Parathyroid adenoma (tissue), 2 donors: Measurements from ENCODE around the gene KDM1B.

ENCODE experiments used
- H2AFZ ChIP-seq: fragments of 300-600 bp; sonication (generic); one replicate; pipeline ENCODE4 v1.7.0; 2017; ENCODE audit warnings: antibody characterized with exemption, mild to moderate bottlenecking
- H3K27ac ChIP-seq: fragments of 300-600 bp; sonication (generic); one replicate; pipeline ENCODE4 v1.7.0; 2017
- H3K27me3 ChIP-seq: fragments of 300-600 bp; sonication (generic); one replicate; pipeline ENCODE4 v1.7.0; 2017; ENCODE audit warnings: low read length; ENCODE audit not compliant: control insufficient read depth, insufficient read depth
- H3K36me3 ChIP-seq: fragments of 300-600 bp; sonication (generic); one replicate; pipeline ENCODE4 v1.7.0; 2017; ENCODE audit warnings: low read length; ENCODE audit not compliant: control insufficient read depth, insufficient read depth
- H3K4me1 ChIP-seq: fragments of 300-600 bp; sonication (generic); one replicate; pipeline ENCODE4 v1.7.0; 2017; ENCODE audit warnings: control low read depth
- H3K4me2 ChIP-seq: fragments of 300-600 bp; sonication (generic); one replicate; pipeline ENCODE4 v1.7.0; 2017; ENCODE audit warnings: low read length
- H3K4me3 ChIP-seq: fragments of 300-600 bp; sonication (generic); one replicate; pipeline ENCODE4 v1.7.0; 2017; ENCODE audit warnings: low read depth, low read length
- H3K79me2 ChIP-seq: fragments of 300-600 bp; sonication (generic); one replicate; pipeline ENCODE4 v1.7.0; 2017; ENCODE audit warnings: control low read depth
- H3K9ac ChIP-seq: fragments of 300-600 bp; sonication (generic); one replicate; pipeline ENCODE4 v1.7.0; 2017; ENCODE audit warnings: mild to moderate bottlenecking
- H3K9me3 ChIP-seq: fragments of 300-600 bp; sonication (generic); one replicate; pipeline ENCODE4 v1.7.0; 2017; ENCODE audit warnings: low read length; ENCODE audit not compliant: control insufficient read depth
- CTCF ChIP-seq: fragments of 300-600 bp; sonication (generic); IDR thresholded peaks from one replicate; pipeline ENCODE4 v1.7.0; 2017; ENCODE audit warnings: antibody characterized with exemption, mild to moderate bottlenecking
- donor health status: primary hyperparathyroidism.

The KDM1B gene

GRCh38 chr6:18136260-18136659 is 19.0 kb upstream of the KDM1B start:
- Histone ChIP-seq H3K27me3 (no peaks in the 10 kb centered on the region), H3K4me1 (no peaks in the 10 kb centered on the region), H3K27ac (no peak overlapping the region), H3K79me2 (no peaks in the 10 kb centered on the region), H3K4me2 (no peak overlapping the region), H3K36me3 (no peaks in the 10 kb centered on the region), H3K4me3 (no peak overlapping the region), H2AFZ (no peak overlapping the region), H3K9ac (no peak overlapping the region), H3K9me3 (no peaks in the 10 kb centered on the region)
- TF ChIP-seq CTCF: no peak

GRCh38 chr6:18138906-18139305 is 16.3 kb upstream of the KDM1B start:
- Histone ChIP-seq H3K27me3 (no peaks in the 10 kb centered on the region), H3K4me3 (no peak overlapping the region), H2AFZ (no peak overlapping the region), H3K9ac (no peak overlapping the region), H3K27ac (no peak overlapping the region), H3K36me3 (no peaks in the 10 kb centered on the region), H3K79me2 (no peaks in the 10 kb centered on the region), H3K4me1 (no peaks in the 10 kb centered on the region), H3K4me2 (no peak overlapping the region), H3K9me3 (no peaks in the 10 kb centered on the region)
- TF ChIP-seq CTCF: no peak

- Histone ChIP-seq H3K36me3 (no peaks in the 10 kb centered on the region), H3K4me1 (no peaks in the 10 kb centered on the region)
Measured at GRCh38 chr6:18139935-18140621, 15.1 kb upstream of the KDM1B start.

GRCh38 chr6:18141805-18142590 is 13.2 kb upstream of the KDM1B start:
- Histone ChIP-seq H3K27ac (no peak overlapping the region), H3K9me3 (no peaks in the 10 kb centered on the region), H3K79me2 (no peaks in the 10 kb centered on the region), H2AFZ (no peak overlapping the region), H3K36me3 (no peaks in the 10 kb centered on the region), H3K4me1 (no peaks in the 10 kb centered on the region), H3K4me3 (no peak overlapping the region), H3K27me3 (no peaks in the 10 kb centered on the region), H3K9ac (no peak overlapping the region), H3K4me2 (no peak overlapping the region)
- TF ChIP-seq CTCF: no peak

More at GRCh38 chr6:18139935-18140621, 15.1 kb upstream of the KDM1B start:
- no peak overlapping the region for H3K4me2 ChIP-seq
- H3K27ac ChIP-seq: no peak overlapping the region
- no peaks in the 10 kb centered on the region for H3K9me3 ChIP-seq
- H3K9ac ChIP-seq: no peak overlapping the region
- H3K79me2 ChIP-seq: no peaks in the 10 kb centered on the region
- no peak overlapping the region for H2AFZ ChIP-seq
- TF ChIP-seq CTCF: no peak
- no peaks in the 10 kb centered on the region for H3K27me3 ChIP-seq
- H3K4me3 ChIP-seq: no peak overlapping the region

- no peaks in the 10 kb centered on the region for H3K27me3 ChIP-seq
- no peak overlapping the region for H3K27ac ChIP-seq
Measured at GRCh38 chr6:18142591-18142861, 12.7 kb upstream of the KDM1B start.

More at GRCh38 chr6:18142591-18142861, 12.7 kb upstream of the KDM1B start:
- Histone ChIP-seq H3K9ac (no peak overlapping the region), H2AFZ (no peak overlapping the region), H3K9me3 (no peaks in the 10 kb centered on the region), H3K4me2 (no peak overlapping the region), H3K4me3 (no peak overlapping the region), H3K36me3 (no peaks in the 10 kb centered on the region), H3K4me1 (no peaks in the 10 kb centered on the region), H3K79me2 (no peaks in the 10 kb centered on the region)
- no peak for TF ChIP-seq CTCF
